Neural cell (in vitro differentiated cells): ENCODE measurements around the gene CAMK1D.

Source experiments
- EP300 ChIP-seq: fragments of 450-650 bp; conservative IDR thresholded peaks from 2 replicates; pipeline ENCODE4 v1.6.1; 2014; ENCODE audit warnings: antibody characterized with exemption, mild to moderate bottlenecking, moderate library complexity; ENCODE audit not compliant: poor library complexity, severe bottlenecking
- EZH2 ChIP-seq: fragments of 200-600, 300-800 bp; shearing (Covaris generic), sonication (generic); IDR thresholded peaks from 2 replicates; pipeline ENCODE4 v1.6.1; 2014; ENCODE audit warnings: antibody characterized with exemption, low read length, borderline replicate concordance, mild to moderate bottlenecking; ENCODE audit not compliant: insufficient read depth, poor library complexity, severe bottlenecking
- POLR2AphosphoS5 ChIP-seq: IDR thresholded peaks from 2 replicates; pipeline ENCODE4 v1.6.1; 2012
- RAD21 ChIP-seq: fragments of 450-650 bp; conservative IDR thresholded peaks from 2 replicates; pipeline ENCODE4 v1.6.1; 2014; ENCODE audit warnings: antibody characterized with exemption, mild to moderate bottlenecking, moderate library complexity
- SMC3 ChIP-seq: fragments of 450-650 bp; conservative IDR thresholded peaks from 2 replicates; pipeline ENCODE4 v1.6.1; 2014; ENCODE audit warnings: antibody characterized with exemption, mild to moderate bottlenecking, moderate library complexity; ENCODE audit not compliant: poor library complexity
- TAF1 ChIP-seq: IDR thresholded peaks from 2 replicates; pipeline ENCODE4 v1.6.1; 2012; ENCODE audit warnings: low read depth
- TF ChIP-seq, protein P1 (sequence below): fragments of 450-650 bp; IDR thresholded peaks from 2 replicates; pipeline ENCODE4 v1.5.1; 2014; ENCODE audit warnings: antibody characterized with exemption, mild to moderate bottlenecking, moderate library complexity; ENCODE audit not compliant: poor library complexity, severe bottlenecking
- TF ChIP-seq, protein P2 (sequence below): IDR thresholded peaks from 2 replicates; pipeline ENCODE4 v1.6.1; 2012; ENCODE audit warnings: borderline replicate concordance

DNA sequence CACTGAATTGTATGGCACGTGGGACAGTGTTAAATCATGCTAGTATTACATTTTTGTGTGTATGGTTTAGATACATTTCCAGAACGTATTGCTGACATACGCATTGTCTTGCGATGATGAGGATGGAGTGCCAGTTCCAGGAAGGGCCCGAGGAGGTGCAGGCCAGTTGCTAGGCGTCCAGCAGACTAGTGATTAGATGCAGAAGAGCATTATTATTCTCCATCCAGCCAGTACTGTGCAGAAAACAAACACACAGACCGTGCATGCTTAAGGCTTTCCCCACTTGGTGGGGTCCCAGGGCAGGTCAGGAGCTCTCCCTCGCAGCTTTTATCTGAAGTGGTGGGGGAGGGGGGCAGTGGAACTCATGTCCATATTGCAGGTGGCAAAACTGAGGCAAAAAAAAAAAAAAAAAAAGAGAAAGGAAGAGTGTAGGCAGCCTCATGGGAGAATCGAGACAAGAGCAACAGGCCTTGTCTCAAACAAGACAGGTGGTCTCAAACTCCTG is 189.2 kb downstream of the CAMK1D start:
- TF ChIP-seq, protein P1, sequence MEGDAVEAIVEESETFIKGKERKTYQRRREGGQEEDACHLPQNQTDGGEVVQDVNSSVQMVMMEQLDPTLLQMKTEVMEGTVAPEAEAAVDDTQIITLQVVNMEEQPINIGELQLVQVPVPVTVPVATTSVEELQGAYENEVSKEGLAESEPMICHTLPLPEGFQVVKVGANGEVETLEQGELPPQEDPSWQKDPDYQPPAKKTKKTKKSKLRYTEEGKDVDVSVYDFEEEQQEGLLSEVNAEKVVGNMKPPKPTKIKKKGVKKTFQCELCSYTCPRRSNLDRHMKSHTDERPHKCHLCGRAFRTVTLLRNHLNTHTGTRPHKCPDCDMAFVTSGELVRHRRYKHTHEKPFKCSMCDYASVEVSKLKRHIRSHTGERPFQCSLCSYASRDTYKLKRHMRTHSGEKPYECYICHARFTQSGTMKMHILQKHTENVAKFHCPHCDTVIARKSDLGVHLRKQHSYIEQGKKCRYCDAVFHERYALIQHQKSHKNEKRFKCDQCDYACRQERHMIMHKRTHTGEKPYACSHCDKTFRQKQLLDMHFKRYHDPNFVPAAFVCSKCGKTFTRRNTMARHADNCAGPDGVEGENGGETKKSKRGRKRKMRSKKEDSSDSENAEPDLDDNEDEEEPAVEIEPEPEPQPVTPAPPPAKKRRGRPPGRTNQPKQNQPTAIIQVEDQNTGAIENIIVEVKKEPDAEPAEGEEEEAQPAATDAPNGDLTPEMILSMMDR = no peak
- TF ChIP-seq EZH2 (no peak), POLR2AphosphoS5 (no peak), TAF1 (no peak), SMC3 (no peak), RAD21 (no peak), EP300 (no peak)
- TF ChIP-seq, protein P2, sequence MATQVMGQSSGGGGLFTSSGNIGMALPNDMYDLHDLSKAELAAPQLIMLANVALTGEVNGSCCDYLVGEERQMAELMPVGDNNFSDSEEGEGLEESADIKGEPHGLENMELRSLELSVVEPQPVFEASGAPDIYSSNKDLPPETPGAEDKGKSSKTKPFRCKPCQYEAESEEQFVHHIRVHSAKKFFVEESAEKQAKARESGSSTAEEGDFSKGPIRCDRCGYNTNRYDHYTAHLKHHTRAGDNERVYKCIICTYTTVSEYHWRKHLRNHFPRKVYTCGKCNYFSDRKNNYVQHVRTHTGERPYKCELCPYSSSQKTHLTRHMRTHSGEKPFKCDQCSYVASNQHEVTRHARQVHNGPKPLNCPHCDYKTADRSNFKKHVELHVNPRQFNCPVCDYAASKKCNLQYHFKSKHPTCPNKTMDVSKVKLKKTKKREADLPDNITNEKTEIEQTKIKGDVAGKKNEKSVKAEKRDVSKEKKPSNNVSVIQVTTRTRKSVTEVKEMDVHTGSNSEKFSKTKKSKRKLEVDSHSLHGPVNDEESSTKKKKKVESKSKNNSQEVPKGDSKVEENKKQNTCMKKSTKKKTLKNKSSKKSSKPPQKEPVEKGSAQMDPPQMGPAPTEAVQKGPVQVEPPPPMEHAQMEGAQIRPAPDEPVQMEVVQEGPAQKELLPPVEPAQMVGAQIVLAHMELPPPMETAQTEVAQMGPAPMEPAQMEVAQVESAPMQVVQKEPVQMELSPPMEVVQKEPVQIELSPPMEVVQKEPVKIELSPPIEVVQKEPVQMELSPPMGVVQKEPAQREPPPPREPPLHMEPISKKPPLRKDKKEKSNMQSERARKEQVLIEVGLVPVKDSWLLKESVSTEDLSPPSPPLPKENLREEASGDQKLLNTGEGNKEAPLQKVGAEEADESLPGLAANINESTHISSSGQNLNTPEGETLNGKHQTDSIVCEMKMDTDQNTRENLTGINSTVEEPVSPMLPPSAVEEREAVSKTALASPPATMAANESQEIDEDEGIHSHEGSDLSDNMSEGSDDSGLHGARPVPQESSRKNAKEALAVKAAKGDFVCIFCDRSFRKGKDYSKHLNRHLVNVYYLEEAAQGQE = no peak
